Measurements from ENCODE around the gene KCNB1. TPM values are rescaled to one million over a fixed set of nuclear protein-coding genes. Genes with fewer than 3 reads are reported as not detected.

Gene KCNB1
- total RNA-seq, 6 donors from 2014 or later = 0.40 to 2.2 (median 0.98) TPM

DNA sequence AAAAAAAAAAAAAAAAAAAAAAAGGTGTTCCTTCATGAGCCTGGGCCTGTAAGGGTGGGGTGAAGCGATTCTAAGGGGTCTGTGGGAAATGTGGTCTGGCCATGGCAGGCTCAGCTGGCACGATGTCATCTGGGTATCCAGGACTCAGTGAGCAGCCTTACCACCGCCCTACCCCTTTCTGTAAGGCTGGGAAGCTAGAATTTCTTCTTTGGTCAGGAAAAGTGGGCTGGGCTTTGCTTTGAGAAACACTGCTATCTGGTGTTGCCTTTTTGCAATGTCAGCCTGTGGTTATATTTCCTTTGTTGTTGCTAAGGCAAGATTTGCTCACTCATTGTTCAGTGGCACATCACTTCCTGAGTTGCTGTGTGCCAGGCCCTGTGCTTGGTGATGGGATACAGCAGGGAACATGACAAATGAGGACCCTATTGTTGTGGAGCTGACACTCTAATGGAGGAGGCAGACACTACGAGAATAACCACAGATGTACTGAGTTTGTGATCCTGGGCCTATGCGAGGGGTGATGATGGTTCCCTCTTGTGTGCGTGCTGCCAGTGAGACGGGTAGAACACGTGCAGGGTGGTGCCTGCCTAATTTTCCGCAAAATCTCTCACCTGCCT is 158.7 kb downstream of the KCNB1 start:
- Histone ChIP-seq H3K27ac (peak overlapping the region in 3 of 4 donors; percentile 35 to 75 (median 49)), H3K27me3 (peaks cover 0 to 19% (median 9%) of the 10 kb centered on the region in 4 donors), H3K4me3 (no peak overlapping the region), H3K9me3 (no peaks in the 10 kb centered on the region), H3K36me3 (no peaks in the 10 kb centered on the region), H3K4me1 (peaks cover 8 to 32% (median 16%) of the 10 kb centered on the region in 4 donors)
- DNase-seq (peak in 1 of 2 donors; percentile 45), ATAC-seq (ENCODE audit: low FRiP score in 2 of 2) (peak; percentile 44 to 64)
- no peak for TF ChIP-seq POLR2A (IDR thresholded peaks at IDR 0.05)
- TF ChIP-seq, protein P1, sequence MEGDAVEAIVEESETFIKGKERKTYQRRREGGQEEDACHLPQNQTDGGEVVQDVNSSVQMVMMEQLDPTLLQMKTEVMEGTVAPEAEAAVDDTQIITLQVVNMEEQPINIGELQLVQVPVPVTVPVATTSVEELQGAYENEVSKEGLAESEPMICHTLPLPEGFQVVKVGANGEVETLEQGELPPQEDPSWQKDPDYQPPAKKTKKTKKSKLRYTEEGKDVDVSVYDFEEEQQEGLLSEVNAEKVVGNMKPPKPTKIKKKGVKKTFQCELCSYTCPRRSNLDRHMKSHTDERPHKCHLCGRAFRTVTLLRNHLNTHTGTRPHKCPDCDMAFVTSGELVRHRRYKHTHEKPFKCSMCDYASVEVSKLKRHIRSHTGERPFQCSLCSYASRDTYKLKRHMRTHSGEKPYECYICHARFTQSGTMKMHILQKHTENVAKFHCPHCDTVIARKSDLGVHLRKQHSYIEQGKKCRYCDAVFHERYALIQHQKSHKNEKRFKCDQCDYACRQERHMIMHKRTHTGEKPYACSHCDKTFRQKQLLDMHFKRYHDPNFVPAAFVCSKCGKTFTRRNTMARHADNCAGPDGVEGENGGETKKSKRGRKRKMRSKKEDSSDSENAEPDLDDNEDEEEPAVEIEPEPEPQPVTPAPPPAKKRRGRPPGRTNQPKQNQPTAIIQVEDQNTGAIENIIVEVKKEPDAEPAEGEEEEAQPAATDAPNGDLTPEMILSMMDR (IDR thresholded peaks at IDR 0.05) = peak in 2 of 6 experiments; percentile 38 to 54
- peak; percentile 43 to 70 for TF ChIP-seq POLR2AphosphoS5 (IDR thresholded peaks at IDR 0.05)
- TF ChIP-seq EP300 (IDR thresholded peaks at IDR 0.05) = no peak
- WGBS, 2 donors = 40 to 44% methylated on average over 9 of the region's 9 CpGs

- Histone ChIP-seq H3K27me3 (peaks cover 0 to 27% (median 17%) of the 10 kb centered on the region in 4 donors), H3K4me1 (peaks cover 16 to 28% (median 24%) of the 10 kb centered on the region in 4 donors), H3K4me3 (no peak overlapping the region), H3K36me3 (no peaks in the 10 kb centered on the region), H3K9me3 (no peaks in the 10 kb centered on the region), H3K27ac (no peak overlapping the region)
- ATAC-seq (ENCODE audit: low FRiP score in 2 of 2) (no peak), DNase-seq (no peak)
- WGBS, 2 donors = 0% methylated on average over 1 of the region's 1 CpG
- no peak for TF ChIP-seq EP300 (IDR thresholded peaks at IDR 0.05)
- TF ChIP-seq, protein P1 (IDR thresholded peaks at IDR 0.05) = peak in 1 of 6 experiments; percentile 28
Measured at GRCh38 chr20:49320460-49320859, 162.0 kb downstream of the KCNB1 start.

DNA sequence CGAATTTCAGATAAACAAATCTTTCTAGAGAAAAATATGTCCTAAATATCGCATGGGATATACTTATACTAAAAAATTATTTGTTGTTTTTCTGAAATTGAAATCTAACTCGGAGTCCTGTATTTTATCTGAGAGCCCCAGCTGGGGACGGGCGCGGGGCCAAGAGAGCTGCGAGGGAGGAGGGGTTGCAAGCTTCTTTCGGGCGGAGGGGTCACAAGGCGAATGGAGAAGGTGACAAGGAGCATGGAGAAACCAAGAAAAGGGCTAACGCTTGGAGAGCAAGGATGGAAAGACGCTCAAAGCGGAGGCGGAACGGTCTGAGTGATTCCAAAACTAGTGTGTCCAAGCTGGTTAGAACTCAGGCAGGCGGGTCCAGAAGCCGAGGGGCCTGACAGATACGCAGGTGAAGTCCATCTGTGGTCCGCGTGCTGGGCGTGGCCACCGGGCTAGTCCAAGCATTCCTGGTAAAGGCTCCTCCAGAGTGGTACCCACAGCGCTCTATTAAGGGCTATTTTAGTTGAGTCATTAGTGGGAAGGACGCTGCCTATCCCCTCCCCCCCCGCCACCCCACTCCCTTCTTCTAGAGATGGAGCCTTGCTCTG is 163.2 kb downstream of the KCNB1 start:
- Histone ChIP-seq H3K4me1 (peaks cover 16 to 28% (median 23%) of the 10 kb centered on the region in 4 donors), H3K27ac (no peak overlapping the region), H3K27me3 (peaks cover 0 to 27% (median 17%) of the 10 kb centered on the region in 4 donors), H3K4me3 (peak overlapping the region in 3 of 4 donors; percentile 24 to 44 (median 37)), H3K9me3 (no peaks in the 10 kb centered on the region), H3K36me3 (no peaks in the 10 kb centered on the region)
- DNase-seq (peak in 1 of 2 donors; percentile 60), ATAC-seq (ENCODE audit: low FRiP score in 2 of 2) (no peak)
- no peak for TF ChIP-seq EP300 (IDR thresholded peaks at IDR 0.05)
- TF ChIP-seq, protein P1 (IDR thresholded peaks at IDR 0.05) = no peak
- TF ChIP-seq POLR2AphosphoS5 (IDR thresholded peaks at IDR 0.05) = no peak
- no peak for TF ChIP-seq POLR2A (IDR thresholded peaks at IDR 0.05)
- WGBS, 2 donors = 12 to 25% methylated on average over 18 to 25 of the region's 25 CpGs

DNA sequence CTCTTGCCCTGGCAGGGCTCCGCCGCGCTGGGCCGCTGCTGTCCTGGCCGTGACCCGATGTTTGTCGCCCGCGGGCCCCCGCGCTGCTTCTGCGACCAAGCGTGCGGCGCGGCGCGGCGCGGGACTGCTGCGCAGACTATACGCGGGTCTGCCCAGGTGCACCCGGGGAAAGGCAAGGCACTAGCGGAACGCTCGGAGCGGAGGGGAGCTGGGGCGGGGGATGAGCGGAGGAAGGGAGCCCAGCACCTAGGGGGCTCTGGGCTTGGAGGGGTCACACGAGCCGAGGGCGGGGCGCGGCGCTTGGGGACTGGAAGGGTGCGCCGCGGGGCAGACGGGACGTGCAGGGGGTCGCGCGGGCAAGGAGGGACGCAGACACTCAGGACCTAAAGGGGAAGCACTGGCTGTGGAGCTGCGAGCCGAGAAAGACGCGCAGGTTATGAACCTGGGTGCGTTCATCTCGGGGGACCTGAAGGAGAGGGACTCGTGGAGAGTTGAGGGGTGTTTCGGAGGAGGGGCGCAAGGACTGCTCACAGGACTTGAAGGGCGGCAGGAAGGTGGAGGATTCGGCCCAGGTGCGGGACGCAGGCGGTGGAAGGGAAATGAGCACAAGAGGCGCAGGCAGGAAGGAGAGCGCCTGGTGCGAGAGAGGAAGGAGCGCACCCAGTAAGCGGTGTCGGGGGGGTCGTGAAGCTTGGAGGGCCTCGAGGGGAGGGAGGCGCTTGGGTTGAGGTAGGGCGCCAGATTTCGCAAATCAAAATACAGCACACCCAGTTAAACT is 163.8 kb downstream of the KCNB1 start:
- Histone ChIP-seq H3K36me3 (no peaks in the 10 kb centered on the region), H3K27me3 (peaks cover 0 to 27% (median 17%) of the 10 kb centered on the region in 4 donors), H3K4me3 (peak overlapping the region in 3 of 4 donors; percentile 24 to 44 (median 37)), H3K27ac (peak overlapping the region in 1 of 4 donors; percentile 1), H3K9me3 (no peaks in the 10 kb centered on the region), H3K4me1 (peaks cover 16 to 24% (median 18%) of the 10 kb centered on the region in 4 donors)
- WGBS, 2 donors = 2 to 4% methylated on average over 63 to 70 of the region's 70 CpGs
- ATAC-seq (ENCODE audit: low FRiP score in 2 of 2) = peak in 1 of 2 donors; percentile 38
- DNase-seq = peak in 1 of 2 donors; percentile 87
- TF ChIP-seq, protein P1 (IDR thresholded peaks at IDR 0.05) = no peak
- no peak for TF ChIP-seq POLR2AphosphoS5 (IDR thresholded peaks at IDR 0.05)
- no peak for TF ChIP-seq POLR2A (IDR thresholded peaks at IDR 0.05)
- no peak for TF ChIP-seq EP300 (IDR thresholded peaks at IDR 0.05)

All from upper lobe of left lung (tissue), 6 donors.